Stimulated activated CD4-positive, alpha-beta T cell treated with anti-CD3 and anti-CD28 coated beads, Interleukin-12 subunit alpha, Interleukin-12 subunit beta, amount 100 ng/mL, for 24 hours (primary cell): ENCODE data around the gene SLC9A8.
A peak's percentile ranks its signal among the peaks of the same experiment; 100 is the strongest.

Experiments used
- DNase-seq, 2 experiments: peaks; one replicate each; pipeline ENCODE4 v3.0.0-alpha.2; 2020; ENCODE audit warnings: low read depth in 2 of 2

SLC9A8 gene

GRCh38 chr20:49813305-49813974 is 812 bp downstream of the SLC9A8 start:
- no peak for DNase-seq

- no peak for DNase-seq
Measured at GRCh38 chr20:49814057-49814694, 1.5 kb downstream of the SLC9A8 start.

- no peak for DNase-seq
Measured at GRCh38 chr20:49818816-49819215, 6.2 kb downstream of the SLC9A8 start.

GRCh38 chr20:49819702-49820101 is 7.1 kb downstream of the SLC9A8 start:
- DNase-seq: no peak

GRCh38 chr20:49821381-49821780 is 8.8 kb downstream of the SLC9A8 start:
- DNase-seq: no peak

GRCh38 chr20:49821870-49822331 is 9.3 kb downstream of the SLC9A8 start:
- no peak for DNase-seq

GRCh38 chr20:49823152-49823847 is 10.7 kb downstream of the SLC9A8 start:
- DNase-seq: no peak

GRCh38 chr20:49824206-49824605 is 11.6 kb downstream of the SLC9A8 start:
- DNase-seq: no peak

- DNase-seq: no peak
Measured at GRCh38 chr20:49825521-49826033, 12.9 kb downstream of the SLC9A8 start.

- DNase-seq: no peak
Measured at GRCh38 chr20:49831022-49831769, 18.6 kb downstream of the SLC9A8 start.

GRCh38 chr20:49831770-49832631 is 19.4 kb downstream of the SLC9A8 start:
- no peak for DNase-seq

GRCh38 chr20:49832632-49833327 is 20.2 kb downstream of the SLC9A8 start:
- no peak for DNase-seq

- no peak for DNase-seq
Measured at GRCh38 chr20:49833483-49833882, 20.9 kb downstream of the SLC9A8 start.

- no peak for DNase-seq
Measured at GRCh38 chr20:49835031-49835430, 22.4 kb downstream of the SLC9A8 start.

- no peak for DNase-seq
Measured at GRCh38 chr20:49838546-49838945, 25.9 kb downstream of the SLC9A8 start.

GRCh38 chr20:49843139-49843538 is 30.5 kb downstream of the SLC9A8 start:
- DNase-seq: no peak

GRCh38 chr20:49843770-49844380 is 31.2 kb downstream of the SLC9A8 start:
- DNase-seq: no peak

GRCh38 chr20:49845060-49845459 is 32.4 kb downstream of the SLC9A8 start:
- no peak for DNase-seq

- peak; percentile 11 to 15 for DNase-seq
Measured at GRCh38 chr20:49846206-49846807, 33.7 kb downstream of the SLC9A8 start.
